Activated CD4-positive, alpha-beta T cell treated with anti-CD3 and anti-CD28 coated beads, Interleukin-2, amount 50 U/mL, for 16 hours (primary cell): ENCODE measurements around the gene GH2.
"Not testable (repeated sequence)": the region's sequence is repeated elsewhere in the genome, so short reads cannot be mapped to it uniquely, and the experiment has no call there.

Experiments
- DNase-seq: peaks from one replicate; pipeline ENCODE4 v3.0.0-alpha.2; 2020

Gene GH2

GRCh38 chr17:63871646-63872365, 9.9 kb downstream of the GH2 start:
- DNase-seq: not testable (repeated sequence)

GRCh38 chr17:63870292-63870665, 11.5 kb downstream of the GH2 start:
- DNase-seq: not testable (repeated sequence)

GRCh38 chr17:63869491-63870291, 12.1 kb downstream of the GH2 start:
- not testable (repeated sequence) for DNase-seq

- not testable (repeated sequence) for DNase-seq
Measured at GRCh38 chr17:63866625-63867024, 15.1 kb downstream of the GH2 start.

- DNase-seq: no peak
Measured at GRCh38 chr17:63859257-63859656, 22.5 kb downstream of the GH2 start.

GRCh38 chr17:63856425-63856824, 25.3 kb downstream of the GH2 start:
- DNase-seq: not testable (repeated sequence)

- DNase-seq: no peak
Measured at GRCh38 chr17:63855185-63855584, 26.6 kb downstream of the GH2 start.

- DNase-seq: no peak
Measured at GRCh38 chr17:63854709-63855108, 27.0 kb downstream of the GH2 start.

GRCh38 chr17:63853260-63853659, 28.5 kb downstream of the GH2 start:
- no peak for DNase-seq

GRCh38 chr17:63850401-63850800, 31.3 kb downstream of the GH2 start:
- no peak for DNase-seq

GRCh38 chr17:63848834-63849689, 32.7 kb downstream of the GH2 start:
- peak; percentile 95 for DNase-seq

GRCh38 chr17:63847525-63848249, 34.1 kb downstream of the GH2 start:
- DNase-seq: no peak

- DNase-seq: no peak
Measured at GRCh38 chr17:63845509-63845908, 36.2 kb downstream of the GH2 start.

- no peak for DNase-seq
Measured at GRCh38 chr17:63843910-63844677, 37.6 kb downstream of the GH2 start.

GRCh38 chr17:63843387-63843888, 38.3 kb downstream of the GH2 start:
- DNase-seq: peak; percentile 59

- DNase-seq: peak; percentile 99
Measured at GRCh38 chr17:63842540-63843386, 39.0 kb downstream of the GH2 start, which contains the start of gene SMARCD2. Gene SMARCD2, minus strand, starts transcription at chr17:63842685. Its CDS starts 11 bp downstream, at chr17:63842674.

- no peak for DNase-seq
Measured at GRCh38 chr17:63842173-63842539, 39.6 kb downstream of the GH2 start.

- DNase-seq: no peak
Measured at GRCh38 chr17:63841350-63842172, 40.2 kb downstream of the GH2 start.

GRCh38 chr17:63840591-63841349, 41.0 kb downstream of the GH2 start:
- no peak for DNase-seq
